K562 (cell line): Measurements from ENCODE around the gene LSS.

Source experiments
- MXD1 ChIP-seq: fragments of 250-450 bp; sonication (Bioruptor Pico); IDR thresholded peaks from 2 replicates; pipeline ENCODE4 v1.8.0; 2021; ENCODE audit warnings: borderline replicate concordance, mild to moderate bottlenecking, moderate library complexity; ENCODE audit not compliant: poor library complexity, severe bottlenecking
- NFYB ChIP-seq: IDR thresholded peaks from 2 replicates; pipeline ENCODE4 v1.6.1; 2011; ENCODE audit warnings: mild to moderate bottlenecking, moderate library complexity; ENCODE audit not compliant: insufficient read length; ENCODE audit errors: extremely low read depth
- PHTF2 ChIP-seq: fragments of 250-450 bp; sonication (Bioruptor Pico); IDR thresholded peaks from 2 replicates; pipeline ENCODE4 v1.5.0; 2021; ENCODE audit warnings: mild to moderate bottlenecking
- ZNF274 ChIP-seq: IDR thresholded peaks from 2 replicates; pipeline ENCODE4 v1.6.1; 2011; ENCODE audit warnings: low read depth, mild to moderate bottlenecking, low read length, moderate library complexity, borderline replicate concordance
- TF ChIP-seq, protein P1 (sequence below): fragments of 450-650 bp; formaldehyde crosslinking; IDR thresholded peaks from 2 replicates; pipeline ENCODE4 v1.4.0; 2022; ENCODE audit warnings: missing genetic modification characterization

DNA sequence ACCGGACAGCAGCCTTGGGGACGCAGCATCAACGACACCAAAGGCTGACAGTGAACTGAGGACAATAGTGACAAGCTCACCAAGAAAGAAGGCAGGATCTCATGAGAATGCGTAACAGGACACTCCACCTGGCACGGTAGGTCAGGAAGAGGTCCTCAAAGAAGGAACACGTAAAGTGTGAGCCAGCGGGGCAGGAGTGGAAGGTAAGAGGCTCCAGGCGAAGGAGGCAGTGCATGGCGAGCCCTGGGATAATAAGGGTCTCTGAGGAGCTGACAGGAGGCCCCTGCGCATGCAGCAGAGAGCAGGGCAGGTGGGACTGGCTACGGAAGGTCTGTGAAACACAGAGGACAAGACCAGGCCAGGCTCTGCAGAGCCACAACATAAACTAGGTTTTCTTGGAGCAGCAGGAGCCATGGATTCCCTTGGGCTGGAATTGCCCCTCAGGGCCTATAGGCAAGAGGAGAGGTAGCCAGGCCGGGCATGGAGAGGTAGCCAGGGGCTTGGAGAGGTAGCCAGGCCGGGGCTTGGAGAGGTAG, 8.2 kb downstream of the LSS start:
- TF ChIP-seq ZNF274 (no peak), NFYB (no peak), MXD1 (no peak), PHTF2 (no peak)
- TF ChIP-seq, protein P1, sequence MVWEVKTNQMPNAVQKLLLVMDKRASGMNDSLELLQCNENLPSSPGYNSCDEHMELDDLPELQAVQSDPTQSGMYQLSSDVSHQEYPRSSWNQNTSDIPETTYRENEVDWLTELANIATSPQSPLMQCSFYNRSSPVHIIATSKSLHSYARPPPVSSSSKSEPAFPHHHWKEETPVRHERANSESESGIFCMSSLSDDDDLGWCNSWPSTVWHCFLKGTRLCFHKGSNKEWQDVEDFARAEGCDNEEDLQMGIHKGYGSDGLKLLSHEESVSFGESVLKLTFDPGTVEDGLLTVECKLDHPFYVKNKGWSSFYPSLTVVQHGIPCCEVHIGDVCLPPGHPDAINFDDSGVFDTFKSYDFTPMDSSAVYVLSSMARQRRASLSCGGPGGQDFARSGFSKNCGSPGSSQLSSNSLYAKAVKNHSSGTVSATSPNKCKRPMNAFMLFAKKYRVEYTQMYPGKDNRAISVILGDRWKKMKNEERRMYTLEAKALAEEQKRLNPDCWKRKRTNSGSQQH (CRISPR knock-in tag): no peak
